ENCODE measurements around the gene SPHKAP.

Gene SPHKAP

GRCh38 chr2:228072669-228073068 lies 108.8 kb downstream of the SPHKAP start:
- Histone ChIP-seq H3K4me1 (no peaks in the 10 kb centered on the region), H3K27me3 (no peaks in the 10 kb centered on the region), H3K9me3 (replicated peaks in 1 of 11) (no peaks in the 10 kb centered on the region), H4K20me1 (no peaks in the 10 kb centered on the region), H3K9ac (no peak overlapping the region), H3K27ac (no peak overlapping the region), H3K4me3 (no peak overlapping the region), H3K36me3 (no peaks in the 10 kb centered on the region), H3K4me2 (no peak overlapping the region)
- TF ChIP-seq Cebpa-rat (IDR thresholded peaks at IDR 0.05) = no peak

DNA sequence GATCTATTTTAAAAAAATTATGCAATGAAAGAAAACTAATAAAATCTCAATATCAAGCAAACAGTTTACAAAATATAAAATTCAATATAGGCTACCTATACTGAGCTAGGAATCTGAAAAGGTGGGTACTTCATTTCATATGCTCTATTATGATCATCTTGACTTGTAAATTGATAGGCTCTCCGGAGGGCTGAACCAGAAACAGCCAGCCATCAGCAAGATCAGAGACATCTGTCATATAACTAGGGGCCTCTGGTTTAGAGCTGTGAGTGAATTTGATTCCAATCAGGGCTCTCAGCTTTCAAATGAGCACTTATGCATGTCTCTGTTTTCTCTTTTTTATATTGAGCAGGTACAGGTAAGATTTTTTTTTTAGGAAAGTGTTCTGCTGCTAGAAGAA lies 114.2 kb downstream of the SPHKAP start:
- no peaks in the 10 kb centered on the region for H3K9me3 ChIP-seq (replicated peaks in 1 of 11)
- no peaks in the 10 kb centered on the region for H3K4me1 ChIP-seq
- H3K27me3 ChIP-seq = no peaks in the 10 kb centered on the region
- H3K27ac ChIP-seq = no peak overlapping the region
- H3K36me3 ChIP-seq = no peaks in the 10 kb centered on the region
- no peak for TF ChIP-seq Cebpa-rat (IDR thresholded peaks at IDR 0.05)
- no peak overlapping the region for H3K4me2 ChIP-seq
- H3K9ac ChIP-seq = no peak overlapping the region
- no peak overlapping the region for H3K4me3 ChIP-seq
- no peaks in the 10 kb centered on the region for H4K20me1 ChIP-seq

GRCh38 chr2:228066126-228066798 lies 115.2 kb downstream of the SPHKAP start:
- Histone ChIP-seq H3K4me3 (no peak overlapping the region), H3K27ac (no peak overlapping the region), H3K4me2 (no peak overlapping the region), H3K9ac (no peak overlapping the region), H3K27me3 (no peaks in the 10 kb centered on the region), H3K9me3 (replicated peaks in 1 of 11) (no peaks in the 10 kb centered on the region), H3K36me3 (no peaks in the 10 kb centered on the region), H4K20me1 (no peaks in the 10 kb centered on the region), H3K4me1 (no peaks in the 10 kb centered on the region)
- no peak for TF ChIP-seq Cebpa-rat (IDR thresholded peaks at IDR 0.05)

DNA sequence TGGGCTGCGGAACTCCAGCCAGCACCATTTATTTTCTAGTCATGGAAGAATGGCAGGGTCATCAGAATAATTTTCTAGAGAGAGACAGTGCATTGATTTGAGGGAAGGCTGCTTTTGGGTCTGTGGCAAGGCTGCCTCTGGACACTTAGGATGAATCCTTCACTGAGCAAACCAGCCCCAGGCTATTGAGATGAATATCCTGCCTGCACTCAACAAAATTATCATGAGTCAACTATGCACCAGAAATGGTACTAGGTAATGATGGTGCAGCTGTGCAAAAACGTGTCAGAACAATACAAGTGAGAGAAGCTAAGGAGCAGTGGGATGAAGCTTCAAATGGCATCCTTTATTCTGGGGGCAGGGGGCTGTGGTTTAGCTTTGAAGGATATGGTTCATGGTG lies 115.8 kb downstream of the SPHKAP start:
- Histone ChIP-seq H3K27ac (no peak overlapping the region), H3K27me3 (no peaks in the 10 kb centered on the region), H3K4me1 (no peaks in the 10 kb centered on the region), H3K36me3 (no peaks in the 10 kb centered on the region), H3K4me3 (no peak overlapping the region), H3K9me3 (replicated peaks in 1 of 11) (no peaks in the 10 kb centered on the region), H3K4me2 (no peak overlapping the region), H4K20me1 (no peaks in the 10 kb centered on the region), H3K9ac (no peak overlapping the region)
- no peak for TF ChIP-seq Cebpa-rat (IDR thresholded peaks at IDR 0.05)

GRCh38 chr2:228064796-228065315 lies 116.6 kb downstream of the SPHKAP start:
- Histone ChIP-seq H3K27ac (no peak overlapping the region), H3K4me2 (no peak overlapping the region), H3K36me3 (no peaks in the 10 kb centered on the region), H3K27me3 (no peaks in the 10 kb centered on the region), H4K20me1 (no peaks in the 10 kb centered on the region), H3K9me3 (replicated peaks in 1 of 11) (no peaks in the 10 kb centered on the region), H3K4me3 (no peak overlapping the region), H3K9ac (no peak overlapping the region), H3K4me1 (no peaks in the 10 kb centered on the region)
- no peak for TF ChIP-seq Cebpa-rat (IDR thresholded peaks at IDR 0.05)

- Histone ChIP-seq H3K4me3 (no peak overlapping the region), H3K27ac (no peak overlapping the region), H3K36me3 (no peaks in the 10 kb centered on the region), H3K9ac (no peak overlapping the region), H3K4me1 (no peaks in the 10 kb centered on the region), H3K9me3 (replicated peaks in 1 of 11) (no peaks in the 10 kb centered on the region), H3K4me2 (no peak overlapping the region), H3K27me3 (no peaks in the 10 kb centered on the region), H4K20me1 (no peaks in the 10 kb centered on the region)
- no peak for TF ChIP-seq Cebpa-rat (IDR thresholded peaks at IDR 0.05)
These were observed 117.5 kb downstream of the SPHKAP start for GRCh38 chr2:228064024-228064423.

DNA sequence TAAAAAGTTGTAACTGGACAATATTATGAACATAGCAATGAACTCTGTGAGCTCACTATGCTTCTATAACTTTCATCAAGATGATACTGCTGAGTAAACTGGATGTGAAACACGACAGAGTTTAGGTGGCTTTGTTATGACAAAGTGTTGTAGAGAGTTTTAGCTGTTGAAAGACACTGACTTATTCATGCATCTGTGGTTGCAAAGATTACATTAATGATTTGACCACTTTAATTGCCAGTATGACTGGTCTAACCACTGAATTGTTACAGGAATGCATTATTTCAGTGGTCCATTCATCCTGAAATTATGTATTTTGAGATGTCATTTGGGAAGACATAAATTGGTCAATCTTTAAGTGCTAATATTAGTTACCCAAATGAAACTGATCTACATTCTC lies 117.9 kb downstream of the SPHKAP start:
- TF ChIP-seq Cebpa-rat (IDR thresholded peaks at IDR 0.05) = no peak
- Histone ChIP-seq H3K9me3 (replicated peaks in 1 of 11) (no peaks in the 10 kb centered on the region), H3K4me3 (no peak overlapping the region), H3K4me2 (no peak overlapping the region), H3K27ac (no peak overlapping the region), H4K20me1 (no peaks in the 10 kb centered on the region), H3K9ac (no peak overlapping the region), H3K36me3 (no peaks in the 10 kb centered on the region), H3K27me3 (no peaks in the 10 kb centered on the region), H3K4me1 (no peaks in the 10 kb centered on the region)

DNA sequence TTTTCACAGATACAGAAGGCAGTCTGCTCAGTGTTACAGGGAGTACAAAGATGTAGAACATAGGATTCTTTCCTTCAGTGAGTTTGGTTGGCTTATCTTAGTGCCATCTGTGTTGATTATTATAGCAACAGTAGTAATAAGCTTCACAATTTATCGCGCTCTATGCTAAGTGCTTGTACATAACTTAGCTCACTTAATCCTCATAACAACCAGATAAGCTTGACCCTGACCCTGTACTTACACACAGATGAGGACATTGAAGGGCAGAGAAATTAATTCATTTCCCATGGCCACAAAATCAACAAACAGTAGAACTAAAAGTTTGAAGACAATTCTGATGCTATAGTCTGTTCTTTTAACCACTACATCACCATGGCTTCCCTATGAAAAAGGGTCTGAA lies 121.8 kb downstream of the SPHKAP start:
- no peaks in the 10 kb centered on the region for H3K27me3 ChIP-seq
- H3K9ac ChIP-seq = no peak overlapping the region
- H3K27ac ChIP-seq = no peak overlapping the region
- no peaks in the 10 kb centered on the region for H3K36me3 ChIP-seq
- H3K9me3 ChIP-seq (replicated peaks in 1 of 11) = no peaks in the 10 kb centered on the region
- H4K20me1 ChIP-seq = no peaks in the 10 kb centered on the region
- H3K4me1 ChIP-seq = no peaks in the 10 kb centered on the region
- TF ChIP-seq Cebpa-rat (IDR thresholded peaks at IDR 0.05) = no peak
- no peak overlapping the region for H3K4me3 ChIP-seq
- H3K4me2 ChIP-seq = no peak overlapping the region

DNA sequence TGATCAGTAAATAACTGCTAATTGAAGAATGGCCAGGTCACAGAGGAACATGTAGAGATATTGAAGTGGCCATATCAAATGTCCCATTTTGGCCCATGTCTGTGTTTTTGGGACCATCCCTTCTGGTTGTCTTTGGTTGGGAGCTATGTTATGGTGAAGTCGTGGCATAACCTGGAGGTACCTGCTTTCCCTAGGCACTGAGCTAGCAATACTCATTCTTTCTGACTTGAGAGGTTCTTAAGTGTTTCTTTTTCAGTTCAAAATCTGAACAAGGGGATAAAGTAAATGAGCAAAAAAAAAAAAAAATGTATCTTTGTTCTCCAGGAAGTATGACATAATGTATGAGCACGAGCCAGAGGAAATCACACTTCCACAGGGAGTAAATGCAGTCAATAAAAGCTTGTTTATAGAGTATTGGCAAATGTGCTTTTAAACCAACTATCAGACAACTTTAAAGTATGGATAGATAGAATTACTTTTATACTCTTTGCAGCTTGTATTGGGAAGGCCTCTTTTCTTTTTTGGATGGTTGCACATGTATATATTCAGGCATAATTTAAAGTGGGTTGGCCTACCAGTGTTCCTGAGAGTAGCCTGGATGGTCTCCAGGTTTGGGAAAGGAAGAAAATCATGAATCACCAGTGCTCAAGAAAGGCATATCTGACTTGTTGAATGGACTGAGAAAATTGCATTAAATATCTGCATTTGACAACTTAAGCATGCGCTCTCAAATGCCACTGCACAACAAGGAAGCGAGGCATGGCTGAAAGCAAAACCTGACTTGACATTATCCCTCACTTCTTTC lies 125.0 kb downstream of the SPHKAP start:
- Histone ChIP-seq H3K4me3 (no peak overlapping the region), H3K9me3 (replicated peaks in 1 of 11) (no peaks in the 10 kb centered on the region), H3K27ac (no peak overlapping the region), H3K36me3 (no peaks in the 10 kb centered on the region), H3K4me2 (no peak overlapping the region), H3K27me3 (no peaks in the 10 kb centered on the region), H4K20me1 (no peaks in the 10 kb centered on the region), H3K4me1 (no peaks in the 10 kb centered on the region), H3K9ac (no peak overlapping the region)
- no peak for TF ChIP-seq Cebpa-rat (IDR thresholded peaks at IDR 0.05)

Measured in BLaER1 treated with 17β-estradiol and CSF1 and Interleukin-3, amounts not matched to agents 10 nM and 100 nM (cell line).